GM12891 (cell line): ENCODE measurements around the gene CHAC1.

Experiments
- POLR2A ChIP-seq: IDR thresholded peaks from 2 replicates; pipeline ENCODE4 v1.6.1; 2011; ENCODE audit warnings: low read depth, low read length, control low read depth
- POLR2AphosphoS5 ChIP-seq: IDR thresholded peaks from 2 replicates; pipeline ENCODE4 v1.6.1; 2011; ENCODE audit warnings: low read depth, low read length, control low read depth

DNA sequence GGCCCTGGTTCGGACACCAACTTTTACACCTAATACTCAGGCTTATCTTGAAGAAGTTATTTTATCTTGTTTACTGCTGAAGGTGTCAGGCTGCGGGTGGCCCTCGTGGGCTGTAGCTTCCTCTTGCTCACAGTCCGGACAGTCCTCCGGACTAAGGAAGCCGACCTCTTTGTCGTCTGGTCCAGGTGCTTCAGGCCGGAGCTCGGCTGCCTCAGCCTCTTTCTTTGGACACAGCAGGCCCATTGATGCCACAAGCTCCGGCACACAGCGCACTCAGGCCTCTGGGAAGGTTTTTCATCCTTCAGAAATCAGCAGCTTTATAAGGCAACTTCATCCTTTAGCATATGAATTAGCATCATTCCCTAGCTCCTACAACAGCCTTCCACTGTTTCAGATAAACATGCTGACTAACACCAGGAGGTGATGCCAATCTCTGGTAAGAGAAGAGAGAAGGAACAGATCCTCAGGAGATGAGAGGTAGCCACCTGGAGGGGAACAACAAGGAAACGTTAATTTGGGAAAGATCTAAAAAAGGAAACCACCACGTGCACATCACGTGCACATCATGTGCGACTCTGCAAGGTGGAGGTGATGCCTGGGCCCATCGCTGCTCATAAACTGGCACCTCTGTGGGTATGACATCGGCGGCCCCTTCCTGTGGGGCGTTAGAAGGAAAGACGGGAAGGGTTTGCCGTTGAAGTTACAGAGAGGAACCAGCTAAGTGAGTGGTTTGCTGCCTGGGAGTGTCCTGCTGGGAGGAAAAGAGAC is 4.4 kb upstream of the CHAC1 start:
- TF ChIP-seq POLR2AphosphoS5 (no peak), POLR2A (no peak)
